Measurements from ENCODE around the gene DCUN1D1.
"Not testable (repeated sequence)": the region's sequence is repeated elsewhere in the genome, so short reads cannot be mapped to it uniquely, and the experiment has no call there.

Gene DCUN1D1

DNA sequence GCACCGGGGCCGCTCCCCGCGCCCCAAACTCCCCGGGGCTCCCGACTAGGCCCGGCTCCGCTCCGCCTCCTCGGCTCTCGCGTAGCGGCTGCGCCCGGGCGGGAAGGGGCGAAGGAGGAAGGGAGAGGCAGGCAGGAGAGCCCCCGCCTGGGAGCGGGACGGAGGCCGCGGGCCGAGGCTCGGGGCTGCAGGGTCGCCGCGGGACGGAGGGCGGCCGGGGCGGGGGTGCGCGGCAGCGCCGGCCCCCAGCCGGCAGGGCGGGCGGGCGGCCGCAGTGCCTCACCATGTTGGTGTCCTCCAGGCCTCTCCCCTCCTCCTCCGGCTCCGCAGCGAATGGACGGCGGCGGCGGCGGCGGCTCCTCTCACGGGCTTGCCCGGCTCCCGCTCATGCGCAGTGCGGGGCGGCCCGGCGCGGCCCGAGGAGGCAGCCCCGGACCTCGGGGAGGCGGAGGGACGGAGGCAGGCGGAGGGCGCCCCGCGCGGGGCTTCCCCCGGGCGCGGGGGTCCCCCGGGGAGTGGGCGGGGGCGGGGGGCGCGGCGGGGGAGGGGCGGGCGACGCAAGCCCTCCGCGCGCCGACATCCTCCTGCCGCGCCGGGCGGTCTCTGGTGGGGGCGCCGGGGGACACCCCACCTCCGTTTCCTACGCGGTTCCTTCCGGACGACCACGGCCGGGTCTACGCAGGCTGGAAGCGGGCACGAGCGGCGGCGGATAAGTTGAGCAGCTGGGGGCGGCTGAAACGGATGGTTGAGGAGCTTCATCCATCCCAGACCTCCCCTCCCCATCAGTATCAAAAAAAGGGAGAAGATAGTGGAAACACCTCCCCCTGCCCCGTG lies at the start of gene DCUN1D1:
Gene DCUN1D1 (minus strand): TSS at position 335 of the 834 bp plus-strand sequence. CDS start 49 bp downstream, at position 286.
- DNase-seq (ENCODE audit: low read depth) = peak; percentile 76

DNA sequence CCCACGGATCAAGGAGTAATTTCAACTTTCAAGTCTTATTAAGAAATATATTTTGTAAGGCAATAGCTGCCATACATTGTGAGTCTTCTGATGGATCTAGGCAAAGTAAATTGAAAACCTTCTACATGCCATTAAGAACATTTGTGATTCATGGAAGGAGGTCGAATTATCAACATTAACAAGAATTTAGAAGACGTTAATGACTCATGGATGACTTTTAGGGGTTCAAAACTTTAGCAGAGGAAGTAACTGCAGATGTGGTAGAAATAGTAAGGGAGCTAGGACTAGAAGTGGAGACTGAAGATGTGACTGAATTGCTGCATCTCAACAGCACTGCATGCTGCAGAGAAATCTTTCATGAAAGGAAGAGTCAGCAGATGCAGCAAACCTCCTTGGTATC lies 48.1 kb upstream of the DCUN1D1 start:
- no peak for DNase-seq (ENCODE audit: low read depth)

DNA sequence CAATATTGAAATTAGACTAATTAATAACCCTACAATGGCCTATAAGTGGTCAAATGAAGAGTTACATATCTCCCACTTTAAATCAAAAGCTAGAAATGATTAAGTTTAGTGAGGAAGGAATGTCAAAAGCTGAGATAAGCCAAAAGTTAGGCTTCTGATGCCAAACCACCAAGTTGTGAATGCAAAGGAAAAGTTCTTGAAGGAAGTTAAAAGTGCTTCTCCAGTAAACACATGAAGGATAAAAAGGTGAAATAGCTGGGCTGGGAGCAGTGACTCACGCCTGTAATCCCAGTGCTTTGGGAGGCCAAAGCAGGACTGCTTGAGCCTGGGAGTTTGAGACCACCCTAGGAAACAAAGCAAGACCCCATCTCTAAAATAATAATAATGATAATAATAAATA lies 46.9 kb upstream of the DCUN1D1 start:
- no peak for DNase-seq (ENCODE audit: low read depth)

DNA sequence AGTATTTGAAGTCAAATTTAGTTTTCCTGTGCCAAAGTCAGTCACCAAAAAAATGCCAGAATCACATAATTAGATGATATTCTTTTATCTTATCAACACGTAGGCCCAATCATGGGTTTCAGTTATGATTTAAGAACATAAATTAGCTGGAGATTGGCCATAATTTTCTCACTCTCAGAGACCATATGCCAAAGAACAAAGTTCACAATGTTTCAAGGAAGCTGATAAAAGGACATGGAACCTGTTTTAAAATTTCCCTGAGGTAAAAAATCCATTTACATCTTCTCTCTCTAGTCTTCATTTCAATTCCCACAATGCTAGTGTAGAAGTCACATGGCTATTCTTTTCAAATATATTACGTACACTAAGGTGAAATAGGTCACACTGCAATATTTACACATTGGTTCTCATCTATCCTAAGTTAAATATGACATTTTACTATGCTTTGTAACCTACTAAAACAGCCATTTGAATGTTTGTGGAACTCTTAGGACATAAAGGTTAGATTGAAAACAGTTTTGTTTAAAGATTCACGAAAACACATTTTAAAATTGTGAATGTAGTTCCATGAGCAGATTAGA lies 42.7 kb upstream of the DCUN1D1 start:
- no peak for DNase-seq (ENCODE audit: low read depth)

DNA sequence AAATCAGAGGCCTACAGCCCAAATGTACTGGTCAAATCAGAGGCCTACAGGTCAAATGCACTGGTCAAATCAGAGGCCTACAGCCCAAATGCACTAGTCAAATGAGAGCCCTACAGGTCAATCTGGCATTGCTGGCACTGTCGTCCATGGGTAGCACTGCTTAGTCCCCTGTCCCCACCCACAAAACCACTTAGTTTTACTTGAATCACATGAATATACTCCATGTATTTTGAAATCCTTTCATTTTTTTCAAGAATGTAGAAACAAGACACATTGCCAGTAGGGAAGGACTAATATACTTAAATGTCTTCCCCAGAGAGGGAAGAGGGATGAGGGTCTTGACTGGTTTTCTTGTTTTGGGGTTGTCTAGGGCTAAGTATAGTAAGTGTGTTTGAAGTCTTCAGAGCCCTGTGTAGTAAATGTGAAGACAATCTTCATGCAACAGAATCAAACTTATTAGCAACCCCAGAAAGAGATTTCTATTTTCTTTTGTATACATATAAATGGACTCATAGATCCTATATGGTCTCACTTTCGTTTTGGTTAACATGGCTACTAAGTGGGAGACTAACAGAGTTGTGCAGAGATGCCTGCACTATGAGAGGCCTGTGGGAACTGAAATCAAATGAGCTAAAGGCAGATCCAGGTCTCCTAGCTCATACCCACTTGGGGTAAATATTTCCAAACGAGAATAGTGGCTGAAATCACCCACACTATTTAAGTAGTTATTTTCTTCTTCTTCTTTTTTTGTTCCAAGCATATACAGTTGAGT lies 38.3 kb upstream of the DCUN1D1 start:
- DNase-seq (ENCODE audit: low read depth) = no peak

DNA sequence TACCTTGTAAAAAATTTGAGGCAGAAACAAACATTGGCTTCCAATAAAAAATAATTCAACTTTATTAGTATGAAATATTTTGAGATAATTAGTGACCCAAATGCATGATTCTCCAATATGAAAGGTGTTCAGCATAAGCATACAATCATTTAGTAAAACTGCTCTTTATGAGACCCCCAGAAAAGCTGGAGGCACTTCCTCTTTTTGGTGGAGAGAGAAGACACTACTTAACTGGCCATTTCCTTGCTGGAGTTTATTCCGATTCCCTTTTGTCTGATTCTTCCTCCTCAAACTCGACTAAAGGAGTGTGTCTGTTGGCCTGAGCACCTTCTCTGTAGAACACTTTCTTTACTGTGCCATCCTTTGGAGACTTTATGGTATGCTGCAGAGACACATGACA lies 34.8 kb upstream of the DCUN1D1 start:
- DNase-seq (ENCODE audit: low read depth) = no peak

DNA sequence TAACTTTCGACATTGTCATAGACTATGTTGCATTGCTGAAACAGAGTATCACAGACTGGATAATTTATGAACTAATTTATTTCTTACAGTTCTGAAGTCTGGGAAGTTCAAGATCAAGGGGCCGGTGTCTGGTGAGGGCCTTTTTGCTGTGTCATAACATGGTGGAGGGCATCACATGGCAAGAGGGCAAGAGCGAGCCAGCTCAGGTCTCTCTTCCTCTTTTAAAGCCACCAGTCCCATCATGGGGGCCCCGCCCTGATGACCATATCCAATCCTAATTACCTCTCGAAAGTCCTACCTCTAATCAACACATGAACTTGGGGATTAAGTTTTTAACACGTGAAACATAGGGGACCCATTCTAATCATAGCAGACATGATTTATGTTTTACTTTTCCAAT lies 33.5 kb upstream of the DCUN1D1 start:
- DNase-seq (ENCODE audit: low read depth) = no peak

DNA sequence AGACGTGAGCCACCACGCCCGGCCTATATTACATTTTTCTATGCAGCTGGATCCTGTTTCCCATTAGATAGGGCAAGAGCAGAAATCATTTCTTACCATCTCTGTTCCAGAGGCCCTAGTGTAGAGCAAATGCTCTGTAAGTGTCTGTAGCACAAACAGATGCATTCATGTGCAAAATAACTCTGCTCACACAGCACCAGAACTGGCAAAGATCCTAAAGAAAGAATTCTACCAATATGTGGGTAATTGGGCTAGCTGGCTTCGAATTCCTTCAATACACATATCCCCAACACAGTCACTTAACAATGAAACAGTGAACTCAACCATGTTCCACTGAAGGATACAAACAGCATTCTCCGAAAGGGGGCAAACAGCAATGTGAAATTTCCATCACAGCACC lies 32.7 kb upstream of the DCUN1D1 start:
- DNase-seq (ENCODE audit: low read depth) = no peak

DNA sequence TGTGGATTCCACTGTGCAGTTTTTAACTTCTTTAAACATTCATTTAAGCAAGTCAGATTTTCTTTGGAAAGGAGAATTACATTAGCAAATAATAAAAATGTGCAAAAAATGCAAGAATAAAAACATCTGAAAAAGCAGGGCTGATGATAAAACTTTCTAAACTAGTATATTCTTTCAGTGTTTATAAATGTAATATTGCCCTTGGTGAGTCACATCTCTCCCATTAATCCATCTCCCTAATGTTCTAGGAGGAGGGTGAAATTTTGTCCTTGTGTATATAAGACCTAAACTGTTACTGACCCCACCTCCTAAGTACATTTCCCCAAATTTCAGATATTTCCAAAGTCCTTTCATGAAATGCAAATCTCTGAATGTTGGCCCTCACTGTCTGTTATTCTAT lies 28.5 kb upstream of the DCUN1D1 start:
- DNase-seq (ENCODE audit: low read depth) = no peak

DNA sequence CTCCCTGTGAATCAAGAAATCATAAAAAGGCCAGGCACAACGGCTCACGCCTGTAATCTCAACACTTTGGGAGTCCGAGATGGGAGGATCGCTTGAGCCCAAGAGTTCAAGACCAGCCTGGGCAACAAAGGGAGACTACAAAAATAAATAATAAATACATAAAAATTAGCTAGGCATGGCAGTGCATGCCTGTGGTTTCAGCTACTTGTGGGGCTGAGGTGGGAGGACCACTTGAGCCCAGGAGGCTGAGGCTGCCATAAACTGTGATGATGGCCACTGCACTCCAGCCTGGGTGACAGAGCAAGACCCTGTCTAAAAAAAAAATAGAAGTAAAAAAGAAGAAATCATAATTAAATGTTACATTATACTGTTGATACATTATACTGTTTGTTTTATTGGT lies 28.0 kb upstream of the DCUN1D1 start:
- DNase-seq (ENCODE audit: low read depth) = no peak

DNA sequence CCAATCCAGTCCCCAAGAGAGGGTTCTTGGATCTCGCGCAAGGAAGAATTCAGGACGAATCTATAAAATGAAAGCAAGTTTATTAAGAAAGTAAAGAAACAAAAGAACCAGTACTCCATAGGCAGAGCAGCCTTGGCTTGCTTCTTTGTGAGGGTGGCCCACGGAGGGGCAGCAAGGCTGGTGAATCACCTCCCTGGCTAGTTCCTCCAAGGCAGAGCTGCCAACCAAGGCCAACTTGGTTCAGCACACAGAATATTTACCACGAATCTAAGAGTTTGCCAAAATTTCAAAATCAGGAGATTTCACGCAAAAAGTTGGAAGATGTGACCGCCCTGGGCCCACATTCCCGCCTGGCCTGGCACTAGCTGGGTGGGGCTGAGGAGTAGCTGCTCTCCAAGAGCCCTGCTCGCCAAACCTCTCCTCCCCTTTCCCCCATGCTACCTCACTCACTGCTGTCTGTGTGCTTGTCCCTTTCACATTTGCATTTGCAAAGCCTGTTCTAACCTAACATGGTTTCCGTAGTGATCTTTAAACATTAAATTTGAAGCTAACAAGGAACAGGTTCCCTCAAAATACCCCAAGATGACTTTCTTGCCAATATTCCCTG lies 26.2 kb upstream of the DCUN1D1 start:
- DNase-seq (ENCODE audit: low read depth) = no peak

DNA sequence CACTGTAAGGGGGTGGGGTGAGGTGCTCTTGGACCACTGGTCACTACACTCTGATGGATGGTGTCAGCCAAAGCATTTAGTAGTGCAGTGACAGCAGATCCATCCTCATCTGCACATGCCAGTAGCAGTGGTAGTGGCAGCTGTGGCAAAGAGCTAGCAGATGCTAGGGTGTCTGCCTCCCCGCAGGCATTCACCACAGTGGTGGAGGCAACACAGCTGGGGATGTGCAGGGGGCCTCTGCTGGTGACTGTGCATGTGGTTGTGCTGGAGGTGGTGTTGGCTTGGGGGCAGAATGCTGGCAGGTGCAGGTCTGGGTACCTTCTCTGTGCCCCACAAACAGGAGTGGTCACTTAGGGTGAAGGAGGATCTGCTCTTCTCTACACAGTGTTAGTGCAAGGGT lies 19.4 kb upstream of the DCUN1D1 start:
- no peak for DNase-seq (ENCODE audit: low read depth)

DNA sequence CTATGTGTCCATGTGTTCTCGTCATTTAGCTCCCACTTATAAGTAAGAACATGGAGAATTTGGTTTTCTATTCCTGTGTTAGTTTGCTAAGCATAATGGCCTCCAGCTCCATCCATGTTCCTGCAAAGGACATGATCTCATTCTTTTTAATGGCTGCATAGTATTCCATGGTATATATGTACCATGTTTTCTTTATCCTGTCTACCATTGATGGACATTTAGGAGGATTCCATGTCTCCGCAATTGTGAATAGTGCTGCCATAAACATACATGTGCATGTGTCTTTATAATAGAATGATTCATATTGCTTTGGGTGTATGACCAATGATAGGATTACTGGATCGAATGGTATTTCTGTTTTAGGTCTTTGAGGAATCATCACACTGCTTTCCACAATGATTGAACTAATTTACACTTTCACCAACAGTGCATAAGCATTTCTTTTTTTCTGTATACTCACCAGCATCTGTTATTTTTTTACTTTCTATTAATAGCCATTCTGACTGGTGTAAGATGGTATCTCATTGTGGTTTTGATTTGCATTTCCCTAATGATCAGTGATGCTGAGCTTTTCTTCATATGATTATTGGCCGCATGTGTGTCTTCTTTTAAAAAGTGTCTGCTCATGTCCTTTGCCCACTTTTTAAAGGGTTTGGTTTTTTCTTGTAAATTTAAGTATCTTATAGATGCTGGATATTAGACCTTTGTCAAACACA lies 13.3 kb upstream of the DCUN1D1 start:
- not testable (repeated sequence) for DNase-seq (ENCODE audit: low read depth)

DNA sequence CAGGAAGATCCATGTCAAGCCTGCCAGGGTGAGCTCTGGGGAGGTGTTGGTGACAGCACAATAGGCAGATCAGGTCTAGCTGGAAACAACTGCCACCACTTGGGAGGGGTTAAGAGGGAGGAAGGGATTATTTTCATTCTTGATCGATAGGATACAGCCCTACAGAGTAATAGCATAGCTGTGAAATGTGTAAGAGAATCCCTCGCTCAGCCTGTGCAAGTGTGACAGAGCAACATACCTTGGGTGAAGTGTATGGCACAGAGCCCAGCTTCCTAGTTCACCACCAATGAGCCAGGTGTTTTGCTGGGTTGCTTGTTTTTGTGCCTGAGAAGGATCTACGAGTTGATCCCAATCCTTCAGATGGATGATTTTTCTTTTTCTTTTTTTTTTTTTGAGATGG lies 9.2 kb upstream of the DCUN1D1 start:
- no peak for DNase-seq (ENCODE audit: low read depth)

DNA sequence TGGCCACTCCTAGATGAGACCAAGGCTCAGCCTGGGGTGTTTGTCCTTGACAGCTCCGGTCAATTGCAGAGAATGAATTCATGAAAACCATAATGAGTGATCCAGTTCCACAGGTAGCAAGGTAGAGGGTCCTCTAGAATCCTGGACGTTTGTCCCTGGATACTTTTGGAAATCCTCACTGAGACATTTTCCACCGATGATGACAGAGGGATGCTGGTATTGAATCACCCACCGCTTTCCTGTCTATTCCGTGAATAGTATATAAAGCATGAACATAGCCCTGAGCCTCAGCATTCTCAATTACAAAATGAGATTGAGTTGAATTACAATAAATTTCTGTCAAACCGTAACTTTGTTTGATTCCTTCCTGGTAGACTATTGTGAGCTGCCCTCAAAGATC lies 5.7 kb upstream of the DCUN1D1 start:
- DNase-seq (ENCODE audit: low read depth) = no peak

DNA sequence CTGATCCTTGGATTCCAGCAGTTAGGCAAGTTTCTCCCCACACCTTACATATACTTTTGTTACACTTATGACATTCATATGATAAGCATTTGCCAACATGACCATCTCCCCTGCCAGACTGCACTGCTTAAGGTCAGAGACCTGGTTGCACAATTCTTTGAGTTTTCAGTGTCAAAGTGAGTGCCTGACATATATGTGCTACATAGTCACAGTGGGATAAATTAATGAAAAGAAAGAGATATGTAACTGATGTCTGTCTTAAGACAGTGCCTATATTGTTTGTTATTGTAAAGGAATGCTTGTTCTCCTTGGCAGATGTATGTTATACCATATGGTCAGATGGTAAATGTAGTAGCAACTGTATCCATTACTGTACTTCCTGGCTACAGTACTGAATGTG lies 3.5 kb upstream of the DCUN1D1 start:
- no peak for DNase-seq (ENCODE audit: low read depth)

DNA sequence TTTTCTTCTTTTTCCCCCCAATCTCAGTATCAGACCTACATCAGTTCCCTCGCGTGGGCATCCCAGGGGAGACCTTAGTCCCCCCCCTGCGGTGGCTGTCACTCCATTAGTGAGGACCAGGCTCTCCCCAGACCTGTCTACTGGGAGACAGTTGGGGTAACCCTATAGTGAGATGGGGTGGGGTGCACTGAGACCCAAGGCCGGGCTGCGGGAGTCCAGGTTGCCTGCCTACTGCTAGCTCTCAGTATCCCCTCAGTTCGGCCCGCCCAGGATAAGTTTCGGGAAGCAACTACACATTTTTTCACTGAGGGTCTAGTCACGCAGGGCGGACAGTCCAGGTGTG lies 671 bp upstream of the DCUN1D1 start:
- no peak for DNase-seq (ENCODE audit: low read depth)

DNA sequence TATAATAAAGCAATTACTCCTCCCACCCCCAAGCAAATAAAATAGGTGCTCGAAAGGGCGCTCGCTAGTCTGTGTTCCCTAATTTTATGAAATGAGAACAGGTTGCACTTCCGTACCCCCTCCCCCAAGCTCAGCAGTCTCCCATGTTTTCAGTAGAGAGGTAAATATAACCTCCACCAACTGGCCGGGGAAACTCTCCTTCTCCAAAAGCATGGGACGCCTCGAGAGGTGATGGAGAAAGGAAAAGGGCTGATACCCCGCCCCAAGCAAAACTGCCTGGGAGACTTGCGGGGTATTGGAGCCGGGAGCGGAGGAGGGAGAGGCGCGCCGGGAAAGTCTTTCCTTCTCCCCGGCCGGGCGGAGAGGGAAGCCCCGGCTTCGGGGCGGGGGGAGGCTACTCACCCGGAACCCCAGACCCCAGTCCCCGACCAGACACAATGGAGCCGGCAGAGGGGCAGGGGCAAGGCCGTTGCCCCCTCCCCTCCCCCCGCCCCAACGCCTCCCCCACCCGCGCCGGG lies 605 bp downstream of the DCUN1D1 start:
- DNase-seq (ENCODE audit: low read depth) = no peak

DNA sequence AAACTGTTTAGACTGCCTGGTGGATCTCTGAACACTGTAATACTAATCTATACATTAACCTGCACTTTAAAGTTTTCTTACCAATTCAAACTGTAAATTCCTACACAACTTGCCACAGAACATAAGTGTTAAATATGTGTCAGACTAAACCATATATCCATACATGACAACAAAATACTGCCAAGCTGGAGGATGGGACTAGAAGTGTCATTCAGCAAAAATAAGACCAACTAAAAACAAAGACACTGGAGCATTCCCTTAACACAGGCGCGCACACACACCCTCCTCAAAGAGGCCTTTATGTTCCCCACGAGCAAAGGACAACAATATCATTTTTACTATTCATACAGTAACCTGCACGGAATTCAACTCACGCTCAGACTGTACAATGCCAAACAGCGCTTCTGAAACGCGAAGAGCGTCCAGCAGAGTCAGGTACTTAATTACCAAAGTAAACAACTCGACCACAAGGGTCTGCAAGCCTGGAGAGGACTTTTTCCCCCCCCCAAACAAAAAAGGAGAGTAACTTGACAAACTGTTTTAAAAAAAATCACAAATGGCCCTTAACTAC lies 1.1 kb downstream of the DCUN1D1 start:
- DNase-seq (ENCODE audit: low read depth) = no peak

DNA sequence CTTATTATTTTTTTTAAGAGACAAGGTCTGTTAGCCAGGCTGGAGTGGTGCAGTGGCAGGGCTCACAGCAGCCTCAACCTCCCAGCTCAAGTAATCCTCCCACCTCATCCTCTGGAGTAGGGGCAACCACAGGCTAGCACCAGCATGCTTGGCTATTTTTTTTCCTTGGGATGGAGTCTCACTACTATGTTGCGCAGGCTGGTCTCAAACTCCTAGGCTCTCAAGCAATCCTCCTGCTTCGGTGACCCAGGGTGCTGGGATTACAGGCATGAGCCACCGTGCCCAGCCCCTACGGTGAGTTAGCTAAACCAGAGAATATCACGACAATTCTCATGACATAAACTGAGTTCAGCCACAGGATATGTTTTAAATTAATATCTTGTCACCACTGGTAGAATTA lies 2.0 kb downstream of the DCUN1D1 start:
- DNase-seq (ENCODE audit: low read depth) = no peak

DNA sequence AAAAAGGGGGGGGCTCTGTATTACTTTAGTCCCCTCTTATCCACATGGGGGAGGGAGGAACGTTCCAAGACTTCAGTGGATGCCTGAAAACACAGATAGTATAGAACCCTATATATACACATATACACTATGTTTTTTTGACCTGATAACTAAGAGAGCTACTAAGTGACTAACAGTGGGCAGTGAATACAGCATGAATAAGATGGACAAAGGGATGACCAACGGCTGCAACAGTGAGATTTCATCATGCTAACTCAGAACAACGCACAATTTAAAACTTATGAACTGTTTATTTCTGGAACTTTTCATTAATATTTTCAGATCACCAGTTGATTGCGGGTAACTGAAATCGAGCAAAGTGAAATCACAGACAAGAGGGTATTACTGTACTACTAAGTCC lies 7.3 kb downstream of the DCUN1D1 start:
- DNase-seq (ENCODE audit: low read depth) = no peak

DNA sequence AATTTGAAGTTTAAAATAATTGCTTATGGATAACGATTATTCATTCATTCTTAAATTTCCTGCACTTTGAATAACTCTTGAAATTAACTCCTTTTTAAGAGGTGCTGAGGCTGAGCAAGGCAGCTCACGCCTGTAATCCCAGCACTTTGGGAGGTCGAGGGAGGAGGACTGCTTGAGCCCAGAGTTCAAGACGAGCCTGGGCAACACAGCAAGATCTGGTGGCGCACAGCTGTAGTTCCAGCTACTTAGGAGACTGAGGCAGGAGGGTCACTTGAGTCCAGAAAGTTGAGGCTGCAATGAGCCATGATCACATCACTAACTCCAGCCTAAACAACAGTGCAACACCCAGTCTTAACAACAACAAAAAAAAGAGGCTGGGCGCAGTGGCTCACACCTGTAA lies 8.0 kb downstream of the DCUN1D1 start:
- DNase-seq (ENCODE audit: low read depth) = no peak

Measured in stimulated activated CD8-positive, alpha-beta memory T cell treated with anti-CD3 and anti-CD28 coated beads, Interleukin-7, amount 100 ng/mL, for 24 hours (primary cell).